ENCODE measurements around the gene UBE2E3. TPM values are rescaled to one million over a fixed set of nuclear protein-coding genes. Genes with fewer than 3 reads are reported as not detected.

UBE2E3 gene
- total and polyA plus RNA-seq, 4 donors, result 21.3 to 51.5 (median 32.0) TPM

DNA sequence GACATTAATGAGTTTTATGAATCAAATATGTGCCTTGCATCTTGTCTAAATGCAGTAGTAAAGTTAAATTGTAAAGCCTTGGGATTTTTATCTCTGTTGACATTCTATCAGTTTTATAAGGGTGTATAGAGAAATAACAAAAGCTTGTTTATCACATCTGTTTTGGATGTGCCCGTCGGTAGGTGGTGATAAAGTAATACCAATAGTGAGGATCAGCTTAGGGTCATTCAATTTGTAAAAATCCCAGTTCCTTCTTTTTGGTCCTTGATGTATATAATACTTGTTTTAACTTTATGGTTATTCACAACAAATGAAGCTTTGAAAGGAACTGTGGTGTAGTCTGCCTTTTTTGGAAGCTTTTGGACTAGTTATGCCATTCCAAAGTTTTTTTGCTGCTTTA is 12.6 kb downstream of the UBE2E3 start:
- TF ChIP-seq HNF4G (IDR thresholded peaks at IDR 0.05), result no peak
- TF ChIP-seq HNF4A (conservative IDR thresholded peaks at IDR 0.05), result no peak
- TF ChIP-seq, protein P1, sequence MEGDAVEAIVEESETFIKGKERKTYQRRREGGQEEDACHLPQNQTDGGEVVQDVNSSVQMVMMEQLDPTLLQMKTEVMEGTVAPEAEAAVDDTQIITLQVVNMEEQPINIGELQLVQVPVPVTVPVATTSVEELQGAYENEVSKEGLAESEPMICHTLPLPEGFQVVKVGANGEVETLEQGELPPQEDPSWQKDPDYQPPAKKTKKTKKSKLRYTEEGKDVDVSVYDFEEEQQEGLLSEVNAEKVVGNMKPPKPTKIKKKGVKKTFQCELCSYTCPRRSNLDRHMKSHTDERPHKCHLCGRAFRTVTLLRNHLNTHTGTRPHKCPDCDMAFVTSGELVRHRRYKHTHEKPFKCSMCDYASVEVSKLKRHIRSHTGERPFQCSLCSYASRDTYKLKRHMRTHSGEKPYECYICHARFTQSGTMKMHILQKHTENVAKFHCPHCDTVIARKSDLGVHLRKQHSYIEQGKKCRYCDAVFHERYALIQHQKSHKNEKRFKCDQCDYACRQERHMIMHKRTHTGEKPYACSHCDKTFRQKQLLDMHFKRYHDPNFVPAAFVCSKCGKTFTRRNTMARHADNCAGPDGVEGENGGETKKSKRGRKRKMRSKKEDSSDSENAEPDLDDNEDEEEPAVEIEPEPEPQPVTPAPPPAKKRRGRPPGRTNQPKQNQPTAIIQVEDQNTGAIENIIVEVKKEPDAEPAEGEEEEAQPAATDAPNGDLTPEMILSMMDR (IDR thresholded peaks at IDR 0.05; ENCODE audit: low read depth, low read length, missing input control), result peak; percentile 22
- peak; percentile 57 to 64 for TF ChIP-seq RAD21 (IDR thresholded peaks at IDR 0.05)
- DNase-seq (ENCODE audit: low spot score), result no peak
- Histone ChIP-seq H3K4me1 (ENCODE audit: control insufficient read depth in 4 of 4, insufficient read depth in 4 of 4, low read length in 3 of 4) (peaks cover 0 to 7% (median 5%) of the 10 kb centered on the region in 4 donors), H3K36me3 (ENCODE audit: control insufficient read depth in 4 of 4, insufficient read depth in 3 of 4, low read depth in 1 of 4, low read length in 3 of 4) (no peaks in the 10 kb centered on the region), H3K27me3 (ENCODE audit: control insufficient read depth in 4 of 4, insufficient read depth in 4 of 4, low read length in 3 of 4) (no peaks in the 10 kb centered on the region), H3K4me3 (ENCODE audit: low read depth in 1 of 3, low read length in 3 of 3) (no peak overlapping the region), H3K9me3 (ENCODE audit: control insufficient read depth in 4 of 4, low read length in 3 of 4) (no peaks in the 10 kb centered on the region), H3K9ac (ENCODE audit: low read depth in 1 of 2, low read length in 2 of 2) (no peak overlapping the region), H3K27ac (ENCODE audit: low read depth in 1 of 2, low read length in 2 of 2) (no peak overlapping the region)
- 18% methylated on average over 2 of the region's 2 CpGs for WGBS

DNA sequence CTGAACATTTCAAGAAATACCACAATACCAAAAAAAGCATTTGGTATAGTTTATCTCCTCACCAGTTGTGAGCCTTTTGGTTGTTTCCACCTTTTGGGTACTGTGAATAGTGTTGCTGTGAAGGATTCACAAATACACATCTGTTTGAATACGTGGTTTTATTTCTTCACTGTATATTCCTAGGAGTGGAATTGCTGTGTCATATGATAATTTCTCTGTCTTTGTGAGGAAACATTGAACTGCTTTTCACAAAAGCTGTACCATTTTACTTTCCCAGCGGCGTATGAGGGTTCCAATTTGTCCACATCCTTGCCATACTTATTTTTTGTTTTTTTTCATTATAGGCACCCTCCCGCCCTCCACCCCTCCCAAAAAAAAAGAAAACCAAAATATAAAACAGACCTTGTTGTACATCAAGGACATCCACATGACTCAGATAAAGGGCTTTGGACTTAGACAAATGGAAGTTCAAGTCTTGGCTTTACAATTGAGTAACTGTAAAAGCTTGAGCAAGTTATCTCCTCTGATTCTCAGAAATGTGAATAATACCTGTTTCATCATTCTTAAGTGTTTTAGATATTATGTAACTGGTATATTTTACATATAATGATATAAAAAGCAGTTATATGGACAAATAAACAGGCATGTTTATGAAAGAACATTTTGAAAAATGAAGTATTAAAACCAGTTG is 19.0 kb downstream of the UBE2E3 start:
- TF ChIP-seq, protein P2, sequence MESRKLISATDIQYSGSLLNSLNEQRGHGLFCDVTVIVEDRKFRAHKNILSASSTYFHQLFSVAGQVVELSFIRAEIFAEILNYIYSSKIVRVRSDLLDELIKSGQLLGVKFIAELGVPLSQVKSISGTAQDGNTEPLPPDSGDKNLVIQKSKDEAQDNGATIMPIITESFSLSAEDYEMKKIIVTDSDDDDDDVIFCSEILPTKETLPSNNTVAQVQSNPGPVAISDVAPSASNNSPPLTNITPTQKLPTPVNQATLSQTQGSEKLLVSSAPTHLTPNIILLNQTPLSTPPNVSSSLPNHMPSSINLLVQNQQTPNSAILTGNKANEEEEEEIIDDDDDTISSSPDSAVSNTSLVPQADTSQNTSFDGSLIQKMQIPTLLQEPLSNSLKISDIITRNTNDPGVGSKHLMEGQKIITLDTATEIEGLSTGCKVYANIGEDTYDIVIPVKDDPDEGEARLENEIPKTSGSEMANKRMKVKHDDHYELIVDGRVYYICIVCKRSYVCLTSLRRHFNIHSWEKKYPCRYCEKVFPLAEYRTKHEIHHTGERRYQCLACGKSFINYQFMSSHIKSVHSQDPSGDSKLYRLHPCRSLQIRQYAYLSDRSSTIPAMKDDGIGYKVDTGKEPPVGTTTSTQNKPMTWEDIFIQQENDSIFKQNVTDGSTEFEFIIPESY (IDR thresholded peaks at IDR 0.05), result no peak
- TF ChIP-seq HNF4A (conservative IDR thresholded peaks at IDR 0.05), result no peak
- TF ChIP-seq, protein P3, sequence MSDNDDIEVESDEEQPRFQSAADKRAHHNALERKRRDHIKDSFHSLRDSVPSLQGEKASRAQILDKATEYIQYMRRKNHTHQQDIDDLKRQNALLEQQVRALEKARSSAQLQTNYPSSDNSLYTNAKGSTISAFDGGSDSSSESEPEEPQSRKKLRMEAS (IDR thresholded peaks at IDR 0.05), result no peak
- TF ChIP-seq, protein P4, sequence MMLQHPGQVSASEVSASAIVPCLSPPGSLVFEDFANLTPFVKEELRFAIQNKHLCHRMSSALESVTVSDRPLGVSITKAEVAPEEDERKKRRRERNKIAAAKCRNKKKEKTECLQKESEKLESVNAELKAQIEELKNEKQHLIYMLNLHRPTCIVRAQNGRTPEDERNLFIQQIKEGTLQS (IDR thresholded peaks at IDR 0.05), result no peak
- no peak for TF ChIP-seq GABPA (IDR thresholded peaks at IDR 0.05 in 1 of 2, conservative IDR thresholded peaks at IDR 0.05 in 1 of 2)
- TF ChIP-seq NR2F2 (IDR thresholded peaks at IDR 0.05), result no peak
- TF ChIP-seq SP1 (IDR thresholded peaks at IDR 0.05), result no peak
- TF ChIP-seq, protein P1 (IDR thresholded peaks at IDR 0.05; ENCODE audit: low read depth, low read length, missing input control), result no peak
- no peak for TF ChIP-seq FOXA1 (IDR thresholded peaks at IDR 0.05)
- Histone ChIP-seq H3K4me1 (ENCODE audit: control insufficient read depth in 4 of 4, insufficient read depth in 4 of 4, low read length in 3 of 4) (peaks cover 0 to 2% (median 0%) of the 10 kb centered on the region in 4 donors), H3K36me3 (ENCODE audit: control insufficient read depth in 4 of 4, insufficient read depth in 3 of 4, low read depth in 1 of 4, low read length in 3 of 4) (no peaks in the 10 kb centered on the region), H3K9me3 (ENCODE audit: control insufficient read depth in 4 of 4, low read length in 3 of 4) (no peaks in the 10 kb centered on the region), H3K4me3 (ENCODE audit: low read depth in 1 of 3, low read length in 3 of 3) (no peak overlapping the region), H3K9ac (ENCODE audit: low read depth in 1 of 2, low read length in 2 of 2) (no peak overlapping the region), H3K27me3 (ENCODE audit: control insufficient read depth in 4 of 4, insufficient read depth in 4 of 4, low read length in 3 of 4) (no peaks in the 10 kb centered on the region), H3K27ac (ENCODE audit: low read depth in 1 of 2, low read length in 2 of 2) (no peak overlapping the region)
- 98% methylated on average over 4 of the region's 4 CpGs for WGBS
- DNase-seq (ENCODE audit: low spot score), result no peak

Measured in liver (tissue), 9 donors.